WTC11 (cell line): ENCODE measurements around the gene RELCH. TPM values are rescaled to one million over a fixed set of nuclear protein-coding genes. Genes with fewer than 3 reads are reported as not detected.

ENCODE experiments used
- ATAC-seq: fragments of 200-7000 bp; cut with Tn5 transposase; 2 replicates; pipeline ENCODE4 v1.10.0; 2021; ENCODE audit warnings: mild to moderate bottlenecking, moderate library complexity
- Bru-seq: library from RNA; stranded (reverse); fragments of 400-500 nt; gene quantifications from one replicate; lab custom pipeline; 2021; lab: Mats Ljungman, UMichigan
- CTCF ChIA-PET: fragments of 300-600 bp; sonication (Branson Sonifier 250); formaldehyde crosslinking; loops from one replicate; lab custom pipeline; 2021; ENCODE audit warnings: antibody characterized with exemption; lab: Charles Lee
- POLR2A ChIA-PET: fragments of 350-600 bp; sonication (Branson Sonifier 250); formaldehyde crosslinking; loops from one replicate; lab custom pipeline; 2021; ENCODE audit warnings: antibody characterized with exemption; lab: Charles Lee
- DNase-seq: peaks from one replicate; pipeline ENCODE4 v3.0.0; 2021; ENCODE audit warnings: low spot score
- H3K27ac Mint-ChIP-seq: 2 replicates; pipeline ENCODE4 v1.8.0; 2021; ENCODE audit warnings: mixed read lengths
- H3K27me3 Mint-ChIP-seq: 2 replicates; pipeline ENCODE4 v1.8.0; 2021; ENCODE audit warnings: low read depth, mild to moderate bottlenecking, moderate library complexity, mixed read lengths
- H3K36me3 Mint-ChIP-seq: 2 replicates; pipeline ENCODE4 v1.8.0; 2021; ENCODE audit warnings: mixed read lengths
- H3K4me1 Mint-ChIP-seq: 2 replicates; pipeline ENCODE4 v1.8.0; 2022; ENCODE audit warnings: mixed read lengths
- H3K4me3 Mint-ChIP-seq: 2 replicates; pipeline ENCODE4 v1.8.0; 2021; ENCODE audit warnings: mild to moderate bottlenecking, moderate library complexity, mixed read lengths
- H3K9me3 Mint-ChIP-seq: 2 replicates; pipeline ENCODE4 v1.8.0; 2021; ENCODE audit warnings: mixed read lengths
- ATF1 ChIP-seq: sonication (generic); formaldehyde crosslinking; IDR thresholded peaks from 2 replicates; pipeline ENCODE4 v1.8.1; 2023; ENCODE audit warnings: mild to moderate bottlenecking, moderate library complexity, missing genetic modification reagents
- CTCF ChIP-seq: fragments of 200-600 bp; IDR thresholded peaks from 2 replicates; pipeline ENCODE4 v1.8.0; 2022; ENCODE audit warnings: antibody characterized with exemption
- ELF4 ChIP-seq: sonication (generic); formaldehyde crosslinking; IDR thresholded peaks from 2 replicates; pipeline ENCODE4 v1.8.1; 2022; ENCODE audit warnings: low read depth, mild to moderate bottlenecking, moderate library complexity, missing genetic modification reagents
- ESRRA ChIP-seq: sonication (generic); formaldehyde crosslinking; IDR thresholded peaks from 2 replicates; pipeline ENCODE4 v1.8.1; 2022; ENCODE audit warnings: mild to moderate bottlenecking, missing genetic modification reagents, borderline replicate concordance
- ETV6 ChIP-seq: sonication (generic); formaldehyde crosslinking; IDR thresholded peaks from 2 replicates; pipeline ENCODE4 v1.8.1; 2022; ENCODE audit warnings: mild to moderate bottlenecking, missing genetic modification reagents
- FOXK1 ChIP-seq: sonication (generic); formaldehyde crosslinking; IDR thresholded peaks from 2 replicates; pipeline ENCODE4 v1.8.0; 2022; ENCODE audit warnings: mild to moderate bottlenecking, moderate library complexity, missing genetic modification reagents
- HMGA2 ChIP-seq: fragments of 250-450 bp; sonication (Bioruptor Pico); IDR thresholded peaks from 2 replicates; pipeline ENCODE4 v1.4.0; 2021; ENCODE audit warnings: mild to moderate bottlenecking, moderate library complexity
- NR2C2 ChIP-seq: sonication (generic); formaldehyde crosslinking; IDR thresholded peaks from 2 replicates; pipeline ENCODE4 v1.8.0; 2022; ENCODE audit warnings: mild to moderate bottlenecking, missing genetic modification reagents
- PRDM15 ChIP-seq: sonication (generic); formaldehyde crosslinking; IDR thresholded peaks from 2 replicates; pipeline ENCODE4 v1.8.0; 2022; ENCODE audit warnings: missing genetic modification reagents
- SMAD3 ChIP-seq: sonication (generic); formaldehyde crosslinking; IDR thresholded peaks from 2 replicates; pipeline ENCODE4 v1.8.0; 2022; ENCODE audit warnings: missing genetic modification reagents, mild to moderate bottlenecking, borderline replicate concordance
- SMAD4 ChIP-seq: sonication (generic); formaldehyde crosslinking; IDR thresholded peaks from 2 replicates; pipeline ENCODE4 v1.8.0; 2022; ENCODE audit warnings: mild to moderate bottlenecking, missing genetic modification reagents
- TCF7 ChIP-seq: sonication (generic); formaldehyde crosslinking; IDR thresholded peaks from 2 replicates; pipeline ENCODE4 v1.8.0; 2022; ENCODE audit warnings: mild to moderate bottlenecking, low read depth, missing genetic modification reagents, moderate library complexity
- TEAD1 ChIP-seq: sonication (generic); formaldehyde crosslinking; IDR thresholded peaks from 2 replicates; pipeline ENCODE4 v1.8.0; 2022; ENCODE audit warnings: mild to moderate bottlenecking, missing genetic modification reagents
- ZBTB21 ChIP-seq: sonication (generic); formaldehyde crosslinking; IDR thresholded peaks from 2 replicates; pipeline ENCODE4 v1.8.1; 2023; ENCODE audit warnings: mild to moderate bottlenecking, missing genetic modification reagents, borderline replicate concordance
- ZNF263 ChIP-seq: sonication (generic); formaldehyde crosslinking; IDR thresholded peaks from 2 replicates; pipeline ENCODE4 v1.8.1; 2022; ENCODE audit warnings: low read depth, mild to moderate bottlenecking, moderate library complexity, missing genetic modification reagents
- long read RNA-seq, 3 experiments: library from RNA in 1 of 3; library from capped mRNA in 1 of 3; library from polyadenylated mRNA in 1 of 3; unstranded in 2 of 3; stranded (forward) in 1 of 3; transcript quantifications; one replicate each; pipeline ENCODE4 v2.0.0, GENCODE V29; 2021
- total RNA-seq: library from RNA; stranded (reverse); gene quantifications from 3 replicates; pipeline ENCODE4 v1.2.3, GENCODE V29; 2021
- TF ChIP-seq, protein P1 (sequence below): sonication (generic); formaldehyde crosslinking; IDR thresholded peaks from 2 replicates; pipeline ENCODE4 v1.8.1; 2022; ENCODE audit warnings: mild to moderate bottlenecking, moderate library complexity, missing genetic modification reagents
- TF ChIP-seq, protein P2 (sequence below): sonication (generic); formaldehyde crosslinking; IDR thresholded peaks from 2 replicates; pipeline ENCODE4 v1.8.0; 2022; ENCODE audit warnings: mild to moderate bottlenecking, missing genetic modification reagents
- TF ChIP-seq, protein P3 (sequence below): fragments of 250-450 bp; sonication (Bioruptor Pico); IDR thresholded peaks from 2 replicates; pipeline ENCODE4 v2.1.2; 2022; ENCODE audit warnings: mild to moderate bottlenecking, moderate library complexity
- TF ChIP-seq, protein P4 (sequence below): fragments of 250-450 bp; sonication (Bioruptor Pico); IDR thresholded peaks from 2 replicates; pipeline ENCODE4 v1.8.0; 2021; ENCODE audit warnings: mild to moderate bottlenecking
- TF ChIP-seq, protein P5 (sequence below): sonication (generic); formaldehyde crosslinking; IDR thresholded peaks from 2 replicates; pipeline ENCODE4 v1.8.1; 2023; ENCODE audit warnings: mild to moderate bottlenecking, missing genetic modification reagents, moderate library complexity

Gene RELCH, protein sequence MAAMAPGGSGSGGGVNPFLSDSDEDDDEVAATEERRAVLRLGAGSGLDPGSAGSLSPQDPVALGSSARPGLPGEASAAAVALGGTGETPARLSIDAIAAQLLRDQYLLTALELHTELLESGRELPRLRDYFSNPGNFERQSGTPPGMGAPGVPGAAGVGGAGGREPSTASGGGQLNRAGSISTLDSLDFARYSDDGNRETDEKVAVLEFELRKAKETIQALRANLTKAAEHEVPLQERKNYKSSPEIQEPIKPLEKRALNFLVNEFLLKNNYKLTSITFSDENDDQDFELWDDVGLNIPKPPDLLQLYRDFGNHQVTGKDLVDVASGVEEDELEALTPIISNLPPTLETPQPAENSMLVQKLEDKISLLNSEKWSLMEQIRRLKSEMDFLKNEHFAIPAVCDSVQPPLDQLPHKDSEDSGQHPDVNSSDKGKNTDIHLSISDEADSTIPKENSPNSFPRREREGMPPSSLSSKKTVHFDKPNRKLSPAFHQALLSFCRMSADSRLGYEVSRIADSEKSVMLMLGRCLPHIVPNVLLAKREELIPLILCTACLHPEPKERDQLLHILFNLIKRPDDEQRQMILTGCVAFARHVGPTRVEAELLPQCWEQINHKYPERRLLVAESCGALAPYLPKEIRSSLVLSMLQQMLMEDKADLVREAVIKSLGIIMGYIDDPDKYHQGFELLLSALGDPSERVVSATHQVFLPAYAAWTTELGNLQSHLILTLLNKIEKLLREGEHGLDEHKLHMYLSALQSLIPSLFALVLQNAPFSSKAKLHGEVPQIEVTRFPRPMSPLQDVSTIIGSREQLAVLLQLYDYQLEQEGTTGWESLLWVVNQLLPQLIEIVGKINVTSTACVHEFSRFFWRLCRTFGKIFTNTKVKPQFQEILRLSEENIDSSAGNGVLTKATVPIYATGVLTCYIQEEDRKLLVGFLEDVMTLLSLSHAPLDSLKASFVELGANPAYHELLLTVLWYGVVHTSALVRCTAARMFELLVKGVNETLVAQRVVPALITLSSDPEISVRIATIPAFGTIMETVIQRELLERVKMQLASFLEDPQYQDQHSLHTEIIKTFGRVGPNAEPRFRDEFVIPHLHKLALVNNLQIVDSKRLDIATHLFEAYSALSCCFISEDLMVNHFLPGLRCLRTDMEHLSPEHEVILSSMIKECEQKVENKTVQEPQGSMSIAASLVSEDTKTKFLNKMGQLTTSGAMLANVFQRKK
- total RNA-seq, result 23.8 to 30.2 TPM (median 25.3 TPM) in 3 replicates
- Bru-seq, nascent RNA, result percentile 89 among the genes with signal in this experiment
- long read RNA-seq, experiment 1, full-length matches to known transcripts, result 103 of 153 reads
- long read RNA-seq, experiment 1, partial matches to known transcripts, result 20 of 153 reads
- long read RNA-seq, experiment 1, other reads (novel, unspliced or antisense), result 30 of 153 reads
- long read RNA-seq, experiment 2, full-length matches to known transcripts, result 4 of 30 reads
- long read RNA-seq, experiment 2, partial matches to known transcripts, result 19 of 30 reads
- long read RNA-seq, experiment 2, other reads (novel, unspliced or antisense), result 7 of 30 reads
- long read RNA-seq, experiment 3, partial matches to known transcripts, result 2 of 4 reads
- long read RNA-seq, experiment 3, other reads (novel, unspliced or antisense), result 2 of 4 reads

DNA sequence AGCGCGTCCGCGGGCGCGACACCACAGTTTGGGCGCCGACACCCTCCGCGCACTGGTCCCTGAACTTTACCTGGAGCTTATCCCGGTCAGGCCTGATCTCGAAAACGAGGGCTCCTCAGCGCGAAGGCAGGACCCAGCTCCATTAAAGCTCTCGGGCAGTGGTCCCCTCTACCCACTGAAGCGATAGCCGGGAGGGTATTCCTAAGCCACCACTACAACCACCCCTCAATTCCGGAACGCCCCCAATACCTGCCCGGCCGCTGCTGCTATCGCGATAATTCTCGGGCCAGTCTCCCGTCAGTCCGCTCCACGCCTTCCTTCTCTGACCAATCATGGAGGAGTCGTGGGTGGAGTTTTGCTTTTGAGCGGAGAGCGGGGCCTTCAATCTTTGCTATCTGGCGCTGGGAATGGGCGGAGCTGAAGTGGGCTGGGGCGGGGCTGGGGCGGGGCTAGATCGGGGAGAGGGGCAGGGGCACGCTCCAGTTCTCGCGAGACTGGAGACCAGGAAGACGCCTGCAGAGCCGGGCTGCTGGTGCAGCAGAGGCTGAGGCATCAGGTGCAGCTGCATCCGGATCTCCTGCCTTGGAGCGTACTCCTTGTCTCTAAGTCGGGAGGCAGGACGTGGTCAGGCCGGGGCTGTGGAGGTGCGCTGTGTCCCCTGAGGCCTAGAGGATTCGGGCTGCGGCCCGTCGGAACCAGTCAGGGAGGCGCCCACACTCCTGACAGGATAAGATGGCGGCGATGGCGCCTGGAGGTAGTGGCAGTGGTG lies at the start of gene RELCH, which contains the start of gene PIGN:
RELCH (plus strand) TSS at position 482 of the 769 bp plus-strand sequence; CDS start at position 733, 251 bp downstream.
PIGN (minus strand) TSS at position 283 of the 769 bp plus-strand sequence. CDS start 25,703 bp downstream, outside the sequence.
- Mint-ChIP-seq H3K4me3 (peak within 1 kb of the TSS; percentile 100), H3K36me3 (peaks cover 5% of the 10 kb centered on the region; the same call in 1 of the 2 replicates), H3K27me3 (no peaks in the 10 kb centered on the region), H3K27ac (peak within 1 kb of the TSS; percentile 99), H3K9me3 (no peaks in the 10 kb centered on the region), H3K4me1 (peaks cover 36% of the 10 kb centered on the region)
- peak; percentile 97 for DNase-seq
- ChIA-PET POLR2A (interaction anchor here (0.6 to 1.7 kb wide), 5 partner anchors 9 to 28 kb away, joined by 3 to 8 read pairs (median 4); no protein-coding TSS in a partner anchor), CTCF (interaction anchor here (0.6 to 1.7 kb wide), 10 partner anchors 8 to 296 kb away, joined by 3 to 12 read pairs (median 4); no protein-coding TSS in a partner anchor)
- ATAC-seq, result peak; percentile 95
- TF ChIP-seq SMAD4 (CRISPR knock-in tag) (no peak), ESRRA (CRISPR knock-in tag) (no peak), ATF1 (CRISPR knock-in tag) (no peak), HMGA2 (CRISPR knock-in tag) (no peak), FOXK1 (no peak), ELF4 (CRISPR knock-in tag) (no peak), ETV6 (CRISPR knock-in tag) (peak; percentile 55; the same call in 1 of the 2 replicates), ZNF263 (CRISPR knock-in tag) (no peak), PRDM15 (CRISPR knock-in tag) (no peak), SMAD3 (CRISPR knock-in tag) (peak; percentile 18; the same call in 1 of the 2 replicates), ZBTB21 (CRISPR knock-in tag) (no peak), CTCF (no peak), TEAD1 (CRISPR knock-in tag) (0 out of 2 replicates have a peak, but pooled peaks have one; percentile 50), TCF7 (CRISPR knock-in tag) (peak; percentile 25; the same call in 1 of the 2 replicates), NR2C2 (CRISPR knock-in tag) (no peak)
- TF ChIP-seq, protein P1, sequence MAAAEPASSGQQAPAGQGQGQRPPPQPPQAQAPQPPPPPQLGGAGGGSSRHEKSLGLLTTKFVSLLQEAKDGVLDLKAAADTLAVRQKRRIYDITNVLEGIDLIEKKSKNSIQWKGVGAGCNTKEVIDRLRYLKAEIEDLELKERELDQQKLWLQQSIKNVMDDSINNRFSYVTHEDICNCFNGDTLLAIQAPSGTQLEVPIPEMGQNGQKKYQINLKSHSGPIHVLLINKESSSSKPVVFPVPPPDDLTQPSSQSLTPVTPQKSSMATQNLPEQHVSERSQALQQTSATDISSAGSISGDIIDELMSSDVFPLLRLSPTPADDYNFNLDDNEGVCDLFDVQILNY, result 0 out of 2 replicates have a peak, but pooled peaks have one; percentile 40
- TF ChIP-seq, protein P2, sequence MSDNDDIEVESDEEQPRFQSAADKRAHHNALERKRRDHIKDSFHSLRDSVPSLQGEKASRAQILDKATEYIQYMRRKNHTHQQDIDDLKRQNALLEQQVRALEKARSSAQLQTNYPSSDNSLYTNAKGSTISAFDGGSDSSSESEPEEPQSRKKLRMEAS (CRISPR knock-in tag), result no peak; the same call in 1 of the 2 replicates
- TF ChIP-seq, protein P3, sequence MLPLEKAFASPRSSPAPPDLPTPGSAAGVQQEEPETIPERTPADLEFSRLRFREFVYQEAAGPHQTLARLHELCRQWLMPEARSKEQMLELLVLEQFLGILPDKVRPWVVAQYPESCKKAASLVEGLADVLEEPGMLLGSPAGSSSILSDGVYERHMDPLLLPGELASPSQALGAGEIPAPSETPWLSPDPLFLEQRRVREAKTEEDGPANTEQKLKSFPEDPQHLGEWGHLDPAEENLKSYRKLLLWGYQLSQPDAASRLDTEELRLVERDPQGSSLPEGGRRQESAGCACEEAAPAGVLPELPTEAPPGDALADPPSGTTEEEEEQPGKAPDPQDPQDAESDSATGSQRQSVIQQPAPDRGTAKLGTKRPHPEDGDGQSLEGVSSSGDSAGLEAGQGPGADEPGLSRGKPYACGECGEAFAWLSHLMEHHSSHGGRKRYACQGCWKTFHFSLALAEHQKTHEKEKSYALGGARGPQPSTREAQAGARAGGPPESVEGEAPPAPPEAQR (CRISPR knock-in tag), result no peak
- TF ChIP-seq, protein P4, sequence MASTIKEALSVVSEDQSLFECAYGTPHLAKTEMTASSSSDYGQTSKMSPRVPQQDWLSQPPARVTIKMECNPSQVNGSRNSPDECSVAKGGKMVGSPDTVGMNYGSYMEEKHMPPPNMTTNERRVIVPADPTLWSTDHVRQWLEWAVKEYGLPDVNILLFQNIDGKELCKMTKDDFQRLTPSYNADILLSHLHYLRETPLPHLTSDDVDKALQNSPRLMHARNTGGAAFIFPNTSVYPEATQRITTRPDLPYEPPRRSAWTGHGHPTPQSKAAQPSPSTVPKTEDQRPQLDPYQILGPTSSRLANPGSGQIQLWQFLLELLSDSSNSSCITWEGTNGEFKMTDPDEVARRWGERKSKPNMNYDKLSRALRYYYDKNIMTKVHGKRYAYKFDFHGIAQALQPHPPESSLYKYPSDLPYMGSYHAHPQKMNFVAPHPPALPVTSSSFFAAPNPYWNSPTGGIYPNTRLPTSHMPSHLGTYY (CRISPR knock-in tag), result no peak
- TF ChIP-seq, protein P5, sequence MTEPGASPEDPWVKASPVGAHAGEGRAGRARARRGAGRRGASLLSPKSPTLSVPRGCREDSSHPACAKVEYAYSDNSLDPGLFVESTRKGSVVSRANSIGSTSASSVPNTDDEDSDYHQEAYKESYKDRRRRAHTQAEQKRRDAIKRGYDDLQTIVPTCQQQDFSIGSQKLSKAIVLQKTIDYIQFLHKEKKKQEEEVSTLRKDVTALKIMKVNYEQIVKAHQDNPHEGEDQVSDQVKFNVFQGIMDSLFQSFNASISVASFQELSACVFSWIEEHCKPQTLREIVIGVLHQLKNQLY, result no peak
